SK-N-SH (cell line): Measurements from ENCODE around the gene ASCL5. TPM values are rescaled to one million over a fixed set of nuclear protein-coding genes. Genes with fewer than 3 reads are reported as not detected.

Experiments
- CTCF ChIA-PET: fragments of 300-600, 350-600 bp; formaldehyde crosslinking; extraction: SDS; loops from one replicate; lab custom pipeline; 2021; lab: Yijun Ruan, JAX
- POLR2A ChIA-PET: fragments of 350-600 bp; sonication (Branson Sonifier 250); formaldehyde crosslinking; extraction: SDS; loops from one replicate; lab custom pipeline; 2020; ENCODE audit warnings: antibody characterized with exemption, inconsistent platforms; lab: Yijun Ruan, JAX
- DNase-seq: peaks from one replicate; pipeline ENCODE4 v3.0.0; 2012
- H2AFZ ChIP-seq: fragments of 200-600 bp; sonication (generic); 2 replicates; pipeline ENCODE4 v1.8.1; 2016; ENCODE audit warnings: antibody characterized with exemption, mild to moderate bottlenecking, low read depth
- H3F3A ChIP-seq: fragments of 200-600 bp; sonication (generic); replicated peaks from 2 replicates; pipeline ENCODE3; 2016; ENCODE audit warnings: antibody characterized with exemption, mild to moderate bottlenecking; ENCODE audit not compliant: insufficient read depth
- H3K27ac ChIP-seq, 2 experiments: fragments of 200-500 bp in 1 of 2; fragments of 200-600 bp in 1 of 2; sonication (Bioruptor generic) in 1 of 2; sonication (generic), shearing (Covaris generic) in 1 of 2; 2 replicates each; pipeline versions ENCODE4 v1.5.1 to v1.6.1; 2014 to 2016; ENCODE audit warnings: low read depth in 2 of 2, inconsistent platforms in 1 of 2, low read length in 1 of 2, mild to moderate bottlenecking in 1 of 2, mixed read lengths in 1 of 2
- H3K27me3 ChIP-seq: fragments of 200-600 bp; sonication (generic), shearing (Covaris generic); 2 replicates; pipeline ENCODE4 v1.6.1; 2016; ENCODE audit warnings: mixed run types; ENCODE audit not compliant: insufficient read depth
- H3K36me3 ChIP-seq, 2 experiments: fragments of 200-500 bp in 1 of 2; fragments of 200-600 bp in 1 of 2; sonication (Bioruptor generic) in 1 of 2; sonication (generic) in 1 of 2; replicated peaks in 1 of 2; 2 replicates each; pipeline versions ENCODE3 to v1.5.1; 2014 to 2016; ENCODE audit warnings: low read length in 1 of 2, mild to moderate bottlenecking in 1 of 2; ENCODE audit not compliant: insufficient read depth in 2 of 2, control insufficient read depth in 1 of 2
- H3K4me1 ChIP-seq, 2 experiments: fragments of 200-500 bp in 1 of 2; fragments of 200-600 bp in 1 of 2; sonication (Bioruptor generic) in 1 of 2; sonication (generic), shearing (Covaris generic) in 1 of 2; 2 replicates each; pipeline versions ENCODE4 v1.5.1 to v1.6.1; 2014 to 2016; ENCODE audit warnings: low read depth in 1 of 2, low read length in 1 of 2, mixed run types in 1 of 2; ENCODE audit not compliant: insufficient read depth in 2 of 2, control insufficient read depth in 1 of 2
- H3K4me2 ChIP-seq: fragments of 200-600 bp; sonication (generic), shearing (Covaris generic); 2 replicates; pipeline ENCODE4 v1.6.1; 2017; ENCODE audit warnings: mixed run types
- H3K4me3 ChIP-seq, 2 experiments: fragments of 200-500 bp in 1 of 2; fragments of 200-600 bp in 1 of 2; sonication (Bioruptor generic) in 1 of 2; sonication (generic), shearing (Covaris generic) in 1 of 2; 2 replicates each; pipeline versions ENCODE4 v1.5.1 to v1.8.1; 2014 to 2016; ENCODE audit warnings: low read depth in 2 of 2, inconsistent platforms in 1 of 2, low read length in 1 of 2, mild to moderate bottlenecking in 1 of 2, mixed read lengths in 1 of 2, moderate library complexity in 1 of 2
- H3K79me2 ChIP-seq: fragments of 200-600 bp; sonication (generic); 2 replicates; pipeline ENCODE4 v1.8.1; 2017; ENCODE audit warnings: mild to moderate bottlenecking; ENCODE audit not compliant: insufficient read depth
- H3K9ac ChIP-seq: fragments of 200-600 bp; sonication (generic); 2 replicates; pipeline ENCODE4 v1.6.1; 2017; ENCODE audit warnings: mixed run types
- H3K9me2 ChIP-seq: fragments of 200-600 bp; sonication (generic); 2 replicates; pipeline ENCODE4 v1.6.1; 2017; ENCODE audit warnings: mixed run types
- H3K9me3 ChIP-seq: fragments of 200-600 bp; sonication (generic); 2 replicates; pipeline ENCODE4 v1.6.1; 2017; ENCODE audit warnings: mixed run types, mild to moderate bottlenecking, moderate library complexity
- H4K20me1 ChIP-seq: fragments of 200-600 bp; sonication (generic); 2 replicates; pipeline ENCODE4 v1.6.1; 2017; ENCODE audit warnings: mild to moderate bottlenecking, mixed run types; ENCODE audit not compliant: insufficient read depth
- ELF1 ChIP-seq: IDR thresholded peaks from 2 replicates; pipeline ENCODE4 v1.4.0; 2012
- EZH2phosphoT487 ChIP-seq: fragments of 200-600 bp; sonication (generic); IDR thresholded peaks from 2 replicates; pipeline ENCODE4 v1.6.1; 2017; ENCODE audit warnings: low read depth, mixed run types, mild to moderate bottlenecking, antibody characterized with exemption, moderate library complexity, borderline replicate concordance
- FOXM1 ChIP-seq: IDR thresholded peaks from 2 replicates; pipeline ENCODE4 v1.4.0; 2012; ENCODE audit warnings: low read depth, mild to moderate bottlenecking
- NFIC ChIP-seq: IDR thresholded peaks from 2 replicates; pipeline ENCODE4 v1.4.0; 2012; ENCODE audit warnings: borderline replicate concordance
- RAD21 ChIP-seq: IDR thresholded peaks from 2 replicates; pipeline ENCODE4 v1.6.1; 2012; ENCODE audit warnings: mild to moderate bottlenecking, low read length
- RCOR1 ChIP-seq: fragments of 150-350 bp; IDR thresholded peaks from 2 replicates; pipeline ENCODE4 v1.6.1; 2017; ENCODE audit warnings: antibody characterized with exemption, low read length
- SIN3A ChIP-seq: IDR thresholded peaks from 2 replicates; pipeline ENCODE4 v1.6.1; 2012; ENCODE audit warnings: low read depth, mild to moderate bottlenecking, low read length, moderate library complexity, borderline replicate concordance
- TAF1 ChIP-seq: IDR thresholded peaks from 2 replicates; pipeline ENCODE4 v1.6.1; 2012; ENCODE audit warnings: low read depth, mild to moderate bottlenecking, low read length, moderate library complexity, borderline replicate concordance
- YY1 ChIP-seq: IDR thresholded peaks from 2 replicates; pipeline ENCODE4 v1.4.0; 2012; ENCODE audit warnings: low read depth, mild to moderate bottlenecking
- WGBS: methylation state at CpG from one replicate; pipeline ENCODE4 v1.1.6; 2017; ENCODE audit warnings: low lambda C conversion rate; 5-methylcytosine and 5-hydroxymethylcytosine counted together
- polyA plus RNA-seq, 3 experiments: library from polyadenylated mRNA; depleted of rRNA; stranded (reverse); fragments of >200 nt; gene quantifications; 2 replicates each; pipeline ENCODE4 v1.2.3, GENCODE V29; 2012
- TF ChIP-seq, protein P1 (sequence below): IDR thresholded peaks from 2 replicates; pipeline ENCODE4 v1.4.0; 2012; ENCODE audit warnings: low read depth
- TF ChIP-seq, protein P2 (sequence below): fragments of 150-350 bp; IDR thresholded peaks from 2 replicates; pipeline ENCODE4 v1.6.1; 2017; ENCODE audit warnings: antibody characterized with exemption, low read length, low read depth, borderline replicate concordance
- TF ChIP-seq, protein P3 (sequence below): IDR thresholded peaks from 2 replicates; pipeline ENCODE4 v1.4.0; 2012; ENCODE audit warnings: low read depth, borderline replicate concordance
- TF ChIP-seq, protein P4 (sequence below): IDR thresholded peaks from 2 replicates; pipeline ENCODE4 v1.6.1; 2012; ENCODE audit warnings: mild to moderate bottlenecking, low read depth, low read length, moderate library complexity

Gene ASCL5
- polyA plus RNA-seq, 1 of the 3 experiments (the other 2 are of a cell fraction): not detected

DNA sequence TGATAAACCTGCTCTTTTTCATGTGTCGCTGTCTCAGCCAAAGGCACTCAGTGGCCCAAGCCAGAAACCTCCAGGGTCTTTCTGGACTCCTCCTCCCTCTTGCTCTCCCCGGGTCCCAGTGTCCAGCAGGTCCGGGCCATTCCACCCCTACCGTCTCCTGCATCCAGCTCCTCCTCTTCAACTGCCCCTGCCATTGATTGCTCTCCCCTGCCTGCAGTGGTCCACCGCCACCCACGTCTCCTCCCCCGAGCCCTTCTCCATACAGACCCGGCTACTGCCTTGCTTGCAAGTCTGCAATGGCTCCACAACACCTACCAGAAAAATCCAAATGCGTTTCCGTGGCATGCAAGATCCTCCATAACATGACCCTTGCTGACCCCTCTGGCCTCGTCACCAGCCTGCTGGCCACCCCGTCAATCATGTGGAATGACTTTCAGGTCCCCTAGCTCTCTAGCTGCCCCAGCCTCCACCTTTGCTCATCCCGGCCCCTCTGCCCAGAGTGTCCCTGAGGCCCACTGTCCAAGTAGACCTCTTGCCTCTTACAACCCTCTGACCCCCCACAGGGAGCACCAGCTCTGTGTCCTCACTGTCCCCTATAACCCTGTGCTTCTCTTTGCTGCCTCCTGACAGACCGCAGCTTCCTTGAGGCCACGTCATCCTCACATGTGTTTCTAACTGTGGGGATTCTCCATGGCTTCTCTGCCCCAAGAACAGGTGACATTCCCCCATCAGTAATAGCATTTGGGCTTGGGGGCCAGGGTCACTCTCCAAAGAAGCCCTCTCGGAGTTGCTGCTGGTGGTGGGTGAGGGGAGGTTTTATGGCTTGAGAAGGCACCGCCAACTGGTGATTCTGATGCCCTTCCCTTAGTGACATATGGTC is 29.8 kb downstream of the ASCL5 start:
- Histone ChIP-seq H3K27ac (no peak overlapping the region), H3K4me2 (no peak overlapping the region), H3K9me3 (no peaks in the 10 kb centered on the region), H4K20me1 (no peaks in the 10 kb centered on the region), H2AFZ (no peak overlapping the region), H3F3A (no peaks in the 10 kb centered on the region), H3K9ac (no peak overlapping the region), H3K36me3 (no peaks in the 10 kb centered on the region), H3K4me1 (no peaks in the 10 kb centered on the region), H3K9me2 (no peaks in the 10 kb centered on the region), H3K79me2 (no peaks in the 10 kb centered on the region), H3K27me3 (peaks cover 22% of the 10 kb centered on the region), H3K4me3 (no peak overlapping the region)
- 62% methylated on average over 17 of the region's 17 CpGs for WGBS
- ChIA-PET POLR2A (no interaction called here), CTCF (interaction anchor here (0.6 to 3.5 kb wide), 6 partner anchors 11 to 208 kb away, joined by 3 to 13 read pairs (median 6); no protein-coding TSS in a partner anchor)
- TF ChIP-seq ELF1 (no peak), EZH2phosphoT487 (no peak), RAD21 (no peak), TAF1 (no peak), SIN3A (no peak)
- TF ChIP-seq, protein P1, sequence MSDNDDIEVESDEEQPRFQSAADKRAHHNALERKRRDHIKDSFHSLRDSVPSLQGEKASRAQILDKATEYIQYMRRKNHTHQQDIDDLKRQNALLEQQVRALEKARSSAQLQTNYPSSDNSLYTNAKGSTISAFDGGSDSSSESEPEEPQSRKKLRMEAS: no peak
- TF ChIP-seq, protein P2, sequence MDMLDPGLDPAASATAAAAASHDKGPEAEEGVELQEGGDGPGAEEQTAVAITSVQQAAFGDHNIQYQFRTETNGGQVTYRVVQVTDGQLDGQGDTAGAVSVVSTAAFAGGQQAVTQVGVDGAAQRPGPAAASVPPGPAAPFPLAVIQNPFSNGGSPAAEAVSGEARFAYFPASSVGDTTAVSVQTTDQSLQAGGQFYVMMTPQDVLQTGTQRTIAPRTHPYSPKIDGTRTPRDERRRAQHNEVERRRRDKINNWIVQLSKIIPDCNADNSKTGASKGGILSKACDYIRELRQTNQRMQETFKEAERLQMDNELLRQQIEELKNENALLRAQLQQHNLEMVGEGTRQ: no peak
- DNase-seq: no peak

DNA sequence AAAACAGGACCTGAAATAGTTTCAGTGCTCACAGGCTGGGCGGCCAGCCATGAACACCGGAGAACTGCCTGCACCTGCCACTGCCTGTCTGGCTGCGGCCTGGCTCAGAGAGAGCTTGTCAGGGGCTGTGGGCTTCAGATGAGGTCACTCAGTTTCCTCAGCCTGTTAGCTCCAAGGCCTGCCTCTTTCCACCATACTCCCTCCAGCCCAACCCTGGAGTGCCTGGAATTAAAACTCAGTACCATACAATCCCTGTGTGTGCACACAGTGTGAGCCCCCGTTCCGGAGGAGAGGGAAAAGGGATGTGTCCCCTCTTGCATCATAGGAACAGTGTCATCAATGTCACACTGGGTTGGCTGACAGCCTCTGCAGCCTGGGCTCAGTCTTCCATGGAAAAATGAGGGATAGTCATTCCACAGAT is 30.9 kb downstream of the ASCL5 start:
- Histone ChIP-seq H3F3A (no peaks in the 10 kb centered on the region), H3K27me3 (peaks cover 22% of the 10 kb centered on the region), H3K9ac (no peak overlapping the region), H4K20me1 (no peaks in the 10 kb centered on the region), H3K4me3 (no peak overlapping the region), H3K79me2 (no peaks in the 10 kb centered on the region), H3K4me1 (no peaks in the 10 kb centered on the region), H3K27ac (no peak overlapping the region), H3K36me3 (no peaks in the 10 kb centered on the region), H3K4me2 (no peak overlapping the region), H3K9me2 (no peaks in the 10 kb centered on the region), H3K9me3 (no peaks in the 10 kb centered on the region), H2AFZ (no peak overlapping the region)
- 46% methylated on average over 5 of the region's 5 CpGs for WGBS
- POLR2A ChIA-PET: no interaction called here
- CTCF ChIA-PET: interaction anchor here (0.8 to 3.5 kb wide), 3 partner anchors 18 to 124 kb away, joined by 3 to 11 read pairs (median 8); no protein-coding TSS in a partner anchor
- TF ChIP-seq YY1: no peak
- TF ChIP-seq, protein P3, sequence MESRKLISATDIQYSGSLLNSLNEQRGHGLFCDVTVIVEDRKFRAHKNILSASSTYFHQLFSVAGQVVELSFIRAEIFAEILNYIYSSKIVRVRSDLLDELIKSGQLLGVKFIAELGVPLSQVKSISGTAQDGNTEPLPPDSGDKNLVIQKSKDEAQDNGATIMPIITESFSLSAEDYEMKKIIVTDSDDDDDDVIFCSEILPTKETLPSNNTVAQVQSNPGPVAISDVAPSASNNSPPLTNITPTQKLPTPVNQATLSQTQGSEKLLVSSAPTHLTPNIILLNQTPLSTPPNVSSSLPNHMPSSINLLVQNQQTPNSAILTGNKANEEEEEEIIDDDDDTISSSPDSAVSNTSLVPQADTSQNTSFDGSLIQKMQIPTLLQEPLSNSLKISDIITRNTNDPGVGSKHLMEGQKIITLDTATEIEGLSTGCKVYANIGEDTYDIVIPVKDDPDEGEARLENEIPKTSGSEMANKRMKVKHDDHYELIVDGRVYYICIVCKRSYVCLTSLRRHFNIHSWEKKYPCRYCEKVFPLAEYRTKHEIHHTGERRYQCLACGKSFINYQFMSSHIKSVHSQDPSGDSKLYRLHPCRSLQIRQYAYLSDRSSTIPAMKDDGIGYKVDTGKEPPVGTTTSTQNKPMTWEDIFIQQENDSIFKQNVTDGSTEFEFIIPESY: no peak
- TF ChIP-seq, protein P4, sequence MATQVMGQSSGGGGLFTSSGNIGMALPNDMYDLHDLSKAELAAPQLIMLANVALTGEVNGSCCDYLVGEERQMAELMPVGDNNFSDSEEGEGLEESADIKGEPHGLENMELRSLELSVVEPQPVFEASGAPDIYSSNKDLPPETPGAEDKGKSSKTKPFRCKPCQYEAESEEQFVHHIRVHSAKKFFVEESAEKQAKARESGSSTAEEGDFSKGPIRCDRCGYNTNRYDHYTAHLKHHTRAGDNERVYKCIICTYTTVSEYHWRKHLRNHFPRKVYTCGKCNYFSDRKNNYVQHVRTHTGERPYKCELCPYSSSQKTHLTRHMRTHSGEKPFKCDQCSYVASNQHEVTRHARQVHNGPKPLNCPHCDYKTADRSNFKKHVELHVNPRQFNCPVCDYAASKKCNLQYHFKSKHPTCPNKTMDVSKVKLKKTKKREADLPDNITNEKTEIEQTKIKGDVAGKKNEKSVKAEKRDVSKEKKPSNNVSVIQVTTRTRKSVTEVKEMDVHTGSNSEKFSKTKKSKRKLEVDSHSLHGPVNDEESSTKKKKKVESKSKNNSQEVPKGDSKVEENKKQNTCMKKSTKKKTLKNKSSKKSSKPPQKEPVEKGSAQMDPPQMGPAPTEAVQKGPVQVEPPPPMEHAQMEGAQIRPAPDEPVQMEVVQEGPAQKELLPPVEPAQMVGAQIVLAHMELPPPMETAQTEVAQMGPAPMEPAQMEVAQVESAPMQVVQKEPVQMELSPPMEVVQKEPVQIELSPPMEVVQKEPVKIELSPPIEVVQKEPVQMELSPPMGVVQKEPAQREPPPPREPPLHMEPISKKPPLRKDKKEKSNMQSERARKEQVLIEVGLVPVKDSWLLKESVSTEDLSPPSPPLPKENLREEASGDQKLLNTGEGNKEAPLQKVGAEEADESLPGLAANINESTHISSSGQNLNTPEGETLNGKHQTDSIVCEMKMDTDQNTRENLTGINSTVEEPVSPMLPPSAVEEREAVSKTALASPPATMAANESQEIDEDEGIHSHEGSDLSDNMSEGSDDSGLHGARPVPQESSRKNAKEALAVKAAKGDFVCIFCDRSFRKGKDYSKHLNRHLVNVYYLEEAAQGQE: no peak
- TF ChIP-seq TAF1: no peak
- no peak for TF ChIP-seq FOXM1
- TF ChIP-seq NFIC: no peak
- no peak for TF ChIP-seq RCOR1
- no peak for TF ChIP-seq SIN3A
- TF ChIP-seq RAD21: no peak
- no peak for DNase-seq
